Activated CD8-positive, alpha-beta memory T cell treated with anti-CD3 and anti-CD28 coated beads, Interleukin-2, amount 50 U/mL, for 24 hours (primary cell): ENCODE measurements around the gene HYI.
"Not testable (repeated sequence)": the region's sequence is repeated elsewhere in the genome, so short reads cannot be mapped to it uniquely, and the experiment has no call there.

Source experiments
- DNase-seq: peaks from one replicate; pipeline ENCODE4 v3.0.0-alpha.2; 2020; ENCODE audit errors: extremely low read depth

Gene HYI, protein sequence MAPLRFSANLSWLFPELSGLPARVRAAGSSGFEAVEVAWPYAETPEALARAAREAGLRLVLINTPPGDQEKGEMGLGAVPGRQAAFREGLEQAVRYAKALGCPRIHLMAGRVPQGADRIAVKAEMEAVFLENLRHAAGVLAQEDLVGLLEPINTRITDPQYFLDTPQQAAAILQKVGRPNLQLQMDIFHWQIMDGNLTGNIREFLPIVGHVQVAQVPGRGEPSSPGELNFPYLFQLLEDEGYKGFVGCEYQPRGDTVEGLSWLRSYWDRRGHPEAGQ

DNA sequence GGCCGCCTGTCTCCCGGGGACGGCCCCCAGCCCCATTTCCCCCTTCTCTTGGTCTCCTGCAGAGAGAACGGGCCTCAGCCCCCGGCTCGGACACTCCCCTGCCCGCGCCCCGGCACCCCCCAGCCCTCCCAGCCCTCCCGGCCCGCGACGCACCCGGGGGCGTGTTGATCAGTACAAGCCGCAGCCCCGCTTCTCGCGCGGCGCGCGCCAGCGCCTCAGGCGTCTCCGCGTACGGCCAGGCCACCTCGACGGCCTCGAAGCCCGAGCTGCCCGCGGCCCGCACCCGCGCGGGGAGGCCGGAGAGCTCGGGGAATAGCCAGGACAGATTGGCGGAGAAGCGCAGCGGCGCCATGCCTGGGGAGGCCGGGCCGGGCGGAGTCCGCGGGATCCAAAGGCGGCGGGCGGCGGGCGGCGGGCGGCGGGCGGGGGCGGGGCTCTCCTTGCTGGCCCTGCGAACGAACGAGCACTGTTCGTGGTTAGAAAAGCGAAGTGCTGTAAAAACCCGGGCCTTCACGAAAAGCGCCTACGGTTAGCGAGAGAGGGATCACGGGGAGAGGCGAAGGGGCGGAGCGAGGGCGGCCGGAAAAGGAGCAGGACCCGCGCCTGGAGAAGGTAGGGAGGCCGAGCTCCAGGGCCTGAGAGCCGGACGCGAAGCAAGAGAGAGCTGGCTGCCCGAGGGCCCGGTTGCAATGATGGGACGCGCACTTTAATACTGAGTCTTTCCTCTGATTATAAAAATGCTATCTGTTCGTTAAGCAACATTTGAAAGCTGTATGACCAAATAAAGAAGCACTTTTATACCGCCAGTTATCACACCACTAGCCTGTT lies at the start of gene HYI:
TSS of gene HYI (minus strand) at position 490 of the 828 bp plus-strand sequence. CDS start at position 352, 138 bp downstream.
- DNase-seq, result no peak

DNA sequence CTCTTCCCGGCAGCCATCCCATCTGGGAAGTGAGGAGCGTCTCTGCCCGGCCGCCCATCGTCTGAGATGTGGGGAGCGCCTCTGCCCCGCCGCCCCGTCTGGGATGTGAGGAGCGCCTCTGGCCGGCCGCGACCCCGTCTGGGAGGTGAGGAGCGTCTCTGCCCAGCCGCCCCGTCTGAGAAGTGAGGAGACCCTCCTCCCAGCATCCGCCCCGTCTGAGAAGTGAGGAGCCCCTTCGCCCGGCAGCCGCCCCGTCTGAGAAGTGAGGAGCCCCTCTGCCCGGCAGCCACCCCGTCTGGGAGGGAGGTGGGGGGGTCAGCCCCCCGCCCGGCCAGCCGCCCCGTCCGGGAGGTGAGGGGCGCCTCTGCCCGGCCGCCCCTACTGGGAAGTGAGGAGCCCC lies 48.1 kb upstream of the HYI start:
- not testable (repeated sequence) for DNase-seq

DNA sequence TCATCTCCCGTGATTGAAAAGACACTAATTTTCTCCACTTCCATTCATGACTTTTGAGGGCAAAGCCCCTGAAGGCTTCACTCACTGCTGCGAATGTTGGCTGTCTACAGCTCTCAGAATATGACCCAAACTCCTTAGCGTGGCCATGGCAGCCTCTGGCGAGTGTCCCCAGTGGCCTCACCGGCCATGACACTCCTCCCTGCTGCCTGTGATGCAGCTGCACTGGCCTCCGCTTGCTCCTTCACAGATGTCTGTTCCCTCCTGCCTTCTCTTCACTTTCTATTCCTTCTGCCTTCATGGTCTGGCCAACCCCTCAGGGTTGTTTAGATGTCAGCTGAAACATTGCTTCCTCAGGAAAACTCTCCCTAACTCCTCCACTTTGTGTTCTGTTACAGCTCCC lies 46.2 kb upstream of the HYI start:
- DNase-seq, result no peak

DNA sequence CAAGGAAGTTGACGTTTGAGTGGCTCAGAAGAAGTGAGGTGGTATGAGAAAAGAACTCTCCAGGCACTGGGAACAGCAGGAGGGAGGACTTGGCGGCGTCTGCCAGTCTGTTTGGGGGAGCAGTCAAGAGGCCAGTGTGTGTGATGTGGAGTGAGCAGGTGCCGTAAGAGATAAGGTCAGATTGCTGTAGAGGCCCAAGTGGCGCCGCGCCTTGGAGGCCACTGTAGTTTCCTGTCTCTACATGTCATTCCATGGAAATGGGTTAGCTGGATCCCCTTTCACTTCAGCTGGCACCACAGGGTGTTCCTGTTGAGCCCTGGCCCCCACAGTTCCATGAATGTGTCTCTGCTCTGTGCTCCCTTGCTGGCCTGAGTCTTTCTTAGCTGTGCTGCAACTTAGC lies 41.5 kb upstream of the HYI start:
- no peak for DNase-seq

DNA sequence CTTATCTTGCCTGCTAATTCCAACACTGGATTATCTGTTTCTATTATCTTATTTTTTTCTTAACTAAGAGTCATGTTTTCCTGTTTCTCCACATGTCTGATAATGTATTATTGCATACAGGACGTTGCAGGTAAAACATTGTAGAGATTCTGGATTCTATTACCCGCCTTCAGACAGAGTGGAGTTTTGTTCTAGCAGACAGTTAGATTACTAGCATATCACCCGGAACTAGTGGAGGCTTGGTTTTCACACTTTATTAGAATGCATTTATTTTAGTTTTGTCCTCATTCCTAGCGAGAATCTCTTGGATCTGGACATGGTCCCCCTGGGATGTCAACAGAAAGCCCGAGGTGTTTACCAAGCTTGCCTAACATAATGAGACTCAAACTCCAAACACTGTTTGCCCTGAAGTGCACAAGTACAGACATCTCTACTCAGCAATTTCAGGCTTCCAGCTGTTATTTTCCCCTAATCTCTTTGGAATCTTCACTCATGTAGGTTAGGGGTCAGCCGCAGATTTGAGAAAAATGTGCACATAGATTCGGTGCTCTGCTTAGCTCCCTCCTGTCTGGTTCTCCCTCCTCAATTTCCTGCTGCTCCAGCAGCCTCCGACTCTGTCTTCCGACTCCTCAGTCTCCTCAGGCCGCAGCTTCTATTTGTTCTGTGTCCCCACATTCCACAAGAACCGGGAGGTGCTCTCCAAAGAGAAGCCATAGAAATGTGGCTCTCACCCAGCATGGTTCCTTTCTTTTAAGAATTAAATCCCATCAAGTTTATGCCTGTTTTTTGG lies 40.1 kb upstream of the HYI start:
- DNase-seq, result no peak

DNA sequence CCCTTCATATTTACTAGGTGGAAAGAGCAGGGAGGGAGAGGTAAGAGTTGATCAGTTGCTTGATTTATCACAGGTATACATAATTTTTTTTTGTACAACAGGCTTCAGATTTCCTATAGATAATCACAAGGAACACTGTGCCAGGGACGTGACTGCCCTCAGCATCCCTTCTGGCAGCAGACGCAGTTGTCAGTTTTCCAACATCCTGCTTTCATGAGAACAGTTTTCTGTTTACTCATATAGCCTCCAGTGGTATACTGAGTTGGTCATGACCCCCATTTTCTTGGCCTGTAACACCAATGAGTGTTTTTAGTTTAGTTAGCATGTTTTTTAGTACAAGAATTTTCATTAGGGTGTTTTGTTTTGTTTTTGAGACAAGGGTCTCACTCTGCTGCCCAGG lies 39.1 kb upstream of the HYI start:
- no peak for DNase-seq

DNA sequence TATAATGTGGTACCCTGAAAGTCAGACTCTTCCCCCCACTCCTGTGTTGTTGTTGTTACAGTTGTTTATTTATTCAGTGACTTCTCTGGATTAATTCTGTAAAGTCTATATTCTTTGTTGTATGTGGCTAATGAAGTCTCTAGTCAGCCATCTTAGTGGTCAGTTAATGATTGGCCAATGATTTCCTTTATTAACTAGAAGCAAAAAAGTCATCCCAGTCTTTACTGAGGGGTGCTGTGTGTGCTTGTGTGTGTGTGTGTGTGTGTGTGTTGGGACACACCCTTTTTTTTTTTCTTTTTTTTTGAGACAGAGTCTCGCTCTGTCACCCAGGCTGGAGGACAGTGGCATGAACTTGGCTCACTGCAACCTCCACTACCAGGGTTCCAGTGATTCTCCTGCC lies 37.3 kb upstream of the HYI start:
- no peak for DNase-seq

DNA sequence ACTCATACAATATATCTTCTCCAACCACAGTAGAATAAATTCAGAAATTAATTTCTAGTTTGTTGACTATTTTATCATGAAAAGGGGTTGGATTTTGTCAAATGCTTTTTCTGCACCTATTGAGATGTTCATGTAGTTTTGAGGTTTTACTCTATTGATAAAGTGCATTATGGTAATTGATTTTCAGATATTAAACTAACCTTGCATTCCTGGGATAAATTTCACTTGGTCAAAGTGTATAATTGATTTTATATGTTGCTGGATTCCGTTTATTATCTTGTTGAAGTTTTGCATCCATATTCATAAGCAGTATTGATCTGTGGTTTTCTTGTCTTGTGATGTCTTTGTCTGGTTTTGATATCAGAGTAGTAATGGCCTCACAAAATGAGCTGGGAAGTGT lies 34.4 kb upstream of the HYI start:
- no peak for DNase-seq

DNA sequence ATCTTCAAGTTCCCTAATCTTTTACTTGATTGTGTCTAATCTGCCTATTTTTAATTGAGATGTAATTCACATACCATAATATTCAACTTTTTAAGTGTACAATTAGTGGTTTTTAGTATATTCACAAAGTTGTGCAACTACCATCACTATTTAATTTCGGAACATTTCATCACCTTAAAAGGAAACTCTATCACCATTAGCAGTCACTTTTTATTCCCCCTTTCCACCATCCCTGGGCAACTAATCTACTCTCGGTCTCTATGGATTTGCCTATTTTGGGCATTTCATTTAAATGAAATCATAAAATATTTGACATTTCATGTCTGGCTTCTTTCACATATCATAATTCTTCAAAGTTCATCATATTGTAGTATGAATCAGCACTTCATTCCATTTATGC lies 30.6 kb upstream of the HYI start:
- DNase-seq, result no peak

DNA sequence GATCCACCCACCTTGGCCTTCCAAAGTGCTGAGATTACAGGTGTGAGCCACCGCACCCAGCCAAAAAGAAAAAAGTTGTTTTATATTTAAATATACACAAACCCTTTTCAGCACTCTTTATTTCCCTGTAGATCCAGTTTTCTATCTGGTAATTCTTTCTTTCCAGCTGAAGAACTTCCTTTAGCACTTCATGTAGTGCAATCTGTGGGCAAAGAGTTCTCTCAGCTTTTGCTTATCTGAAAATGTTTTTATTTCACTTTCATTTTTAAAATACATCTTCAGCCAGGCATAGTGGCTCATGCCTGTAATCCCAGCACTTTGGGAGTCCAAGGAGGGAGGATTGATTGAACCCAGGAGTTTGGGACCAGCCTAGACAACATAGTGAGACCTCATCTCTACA lies 28.5 kb upstream of the HYI start:
- DNase-seq, result no peak

DNA sequence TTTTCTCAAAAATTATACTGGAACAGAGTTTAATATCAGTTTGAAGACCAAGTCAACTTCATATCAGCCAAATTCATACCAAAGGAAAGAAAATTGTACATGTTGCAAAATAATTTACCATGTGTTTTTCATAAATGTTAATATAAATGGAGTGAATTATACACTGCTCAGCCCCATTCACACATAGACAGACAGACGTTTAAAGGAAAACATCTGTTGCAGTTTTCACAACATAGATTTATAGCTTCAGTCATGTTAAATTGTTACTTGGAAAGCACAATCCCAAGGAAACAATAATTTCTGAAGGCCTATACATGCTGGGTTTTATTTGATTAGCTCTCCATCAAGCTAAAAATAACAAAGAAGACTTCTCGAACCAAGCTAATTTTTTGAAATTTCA lies 27.8 kb upstream of the HYI start:
- DNase-seq, result no peak

DNA sequence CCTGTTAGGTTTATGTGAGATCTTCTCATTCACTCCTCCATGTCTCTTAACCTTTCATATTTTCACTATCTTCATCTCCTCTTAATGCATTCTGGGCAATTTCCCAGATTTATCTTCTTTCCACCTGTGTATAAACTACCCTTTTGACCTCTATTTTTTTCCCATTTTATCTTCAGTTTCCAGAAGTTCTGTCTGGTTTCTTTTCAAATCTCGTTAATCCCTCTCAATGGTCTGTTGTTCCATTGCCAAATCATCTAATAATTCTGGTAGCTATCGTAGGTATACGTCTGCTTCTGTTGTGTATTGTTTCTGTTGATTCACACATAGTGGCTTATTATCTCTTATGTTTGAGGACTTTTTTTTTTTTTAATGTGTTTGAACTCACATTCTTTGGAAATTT lies 25.7 kb upstream of the HYI start:
- DNase-seq, result no peak

DNA sequence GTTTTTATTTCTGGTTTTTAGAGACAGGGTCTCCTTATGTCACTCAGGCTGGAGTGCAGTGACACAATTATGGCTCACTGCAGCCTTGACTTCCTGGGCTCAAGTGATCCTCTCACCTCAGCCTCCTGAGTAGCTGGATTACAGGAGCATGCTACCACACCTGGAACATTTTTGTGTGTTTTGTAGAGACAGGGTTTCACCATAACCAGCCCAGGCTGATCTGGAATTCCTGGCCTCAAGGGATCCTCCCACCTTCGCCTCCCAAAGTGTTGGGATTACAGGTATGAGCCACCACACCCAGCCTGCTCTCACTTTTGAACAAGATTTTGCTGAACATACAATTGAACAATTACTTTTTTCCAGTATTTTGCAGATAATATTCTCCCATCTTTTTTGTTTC lies 24.0 kb upstream of the HYI start:
- DNase-seq, result no peak

DNA sequence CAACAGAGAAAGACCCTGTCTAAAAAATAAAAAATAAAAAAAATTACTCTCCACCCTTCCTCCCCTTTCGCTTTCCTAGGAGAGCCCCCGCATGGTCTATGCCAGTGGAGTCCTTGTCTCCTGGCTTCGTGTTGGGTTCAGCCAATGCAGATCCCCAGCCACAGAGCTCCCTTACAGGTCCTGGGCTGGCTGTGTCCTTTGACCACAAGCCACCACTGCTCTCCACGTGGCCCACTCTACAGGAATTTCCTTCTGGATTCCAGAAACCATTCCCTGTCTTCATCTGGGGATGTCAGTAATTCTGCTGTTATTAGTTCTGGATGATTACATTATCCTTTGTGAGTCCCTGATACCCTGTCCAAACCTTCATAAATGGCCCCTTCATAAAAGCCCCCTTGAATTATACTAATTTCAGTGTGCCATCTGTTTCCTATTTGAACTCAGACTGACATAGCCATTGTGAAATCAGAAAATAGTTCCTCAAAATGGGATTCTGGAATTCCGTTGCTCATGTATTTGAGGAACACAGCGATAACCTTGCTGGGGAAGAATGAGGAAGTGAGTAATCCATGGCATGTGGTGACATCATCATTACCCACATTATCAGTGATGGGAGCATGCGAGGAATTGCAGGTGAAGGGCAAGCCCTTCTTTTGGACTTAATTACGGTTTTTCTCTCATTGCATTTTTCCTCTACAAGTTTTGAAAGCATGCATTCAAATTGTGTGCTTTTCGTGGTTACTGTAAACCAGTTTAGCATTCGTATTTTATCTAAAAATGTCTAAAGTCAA lies 22.1 kb upstream of the HYI start:
- DNase-seq, result not testable (repeated sequence)

DNA sequence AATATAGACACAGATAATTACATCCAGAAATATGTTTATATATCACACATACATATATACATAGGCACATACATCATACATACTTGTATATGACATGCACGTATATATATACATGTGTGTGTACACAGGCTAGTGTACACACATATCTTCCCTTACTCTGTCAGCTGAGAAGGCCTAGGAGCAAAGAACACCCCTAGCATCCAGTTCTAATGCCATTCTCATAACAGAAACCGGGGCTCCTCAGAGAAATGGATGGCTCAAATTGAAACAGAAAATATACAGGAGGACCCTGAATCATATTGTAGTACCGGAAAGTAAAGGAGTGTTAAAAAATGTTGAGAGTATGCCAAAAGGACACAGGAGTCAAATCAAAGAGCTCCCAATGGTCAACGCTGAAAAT lies 19.7 kb upstream of the HYI start:
- DNase-seq, result no peak

DNA sequence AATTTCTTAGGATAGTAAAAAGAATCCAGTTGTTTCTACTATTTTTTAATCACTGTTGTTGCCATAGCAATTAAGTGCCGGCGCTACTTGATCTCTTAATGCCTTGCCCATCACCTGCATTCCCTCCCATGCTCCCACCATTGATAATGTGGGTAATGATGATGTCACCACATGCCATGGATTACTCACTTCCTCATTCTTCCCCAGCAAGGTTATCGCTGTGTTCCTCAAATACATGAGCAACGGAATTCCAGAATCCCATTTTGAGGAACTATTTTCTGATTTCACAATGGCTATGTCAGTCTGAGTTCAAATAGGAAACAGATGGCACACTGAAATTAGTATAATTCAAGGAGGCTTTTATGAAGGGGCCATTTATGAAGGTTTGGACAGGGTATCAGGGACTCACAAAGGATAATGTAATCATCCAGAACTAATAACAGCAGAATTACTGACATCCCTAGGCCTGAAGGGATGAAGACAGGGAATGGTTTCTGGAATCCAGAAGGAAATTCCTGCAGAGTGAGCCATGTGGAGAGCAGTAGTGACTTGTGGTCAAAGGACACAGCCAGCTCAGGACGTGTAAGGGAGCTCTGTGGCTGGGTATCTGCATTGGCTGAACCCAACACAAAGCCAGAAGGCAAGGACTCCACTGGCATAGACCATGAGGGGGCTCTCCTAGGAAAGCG lies 18.9 kb upstream of the HYI start:
- not testable (repeated sequence) for DNase-seq

DNA sequence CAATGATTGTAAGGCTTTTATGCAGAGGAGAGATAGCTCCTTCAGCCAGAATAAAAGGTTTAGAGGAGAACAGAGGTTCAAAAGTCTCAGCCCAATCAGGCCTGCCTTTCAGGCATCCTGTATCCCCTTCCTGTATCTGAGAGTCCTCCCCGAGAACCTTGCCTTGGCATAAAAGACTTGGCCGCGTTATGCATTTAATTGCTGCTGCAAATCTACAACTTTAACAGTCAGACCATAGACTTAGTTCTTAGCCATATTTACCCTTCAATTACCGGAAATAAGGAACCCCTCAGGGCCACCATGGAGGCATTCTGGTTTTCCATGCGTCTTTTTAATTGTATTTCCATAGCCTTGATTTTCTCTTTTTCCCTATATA lies 18.3 kb upstream of the HYI start:
- DNase-seq, result no peak

DNA sequence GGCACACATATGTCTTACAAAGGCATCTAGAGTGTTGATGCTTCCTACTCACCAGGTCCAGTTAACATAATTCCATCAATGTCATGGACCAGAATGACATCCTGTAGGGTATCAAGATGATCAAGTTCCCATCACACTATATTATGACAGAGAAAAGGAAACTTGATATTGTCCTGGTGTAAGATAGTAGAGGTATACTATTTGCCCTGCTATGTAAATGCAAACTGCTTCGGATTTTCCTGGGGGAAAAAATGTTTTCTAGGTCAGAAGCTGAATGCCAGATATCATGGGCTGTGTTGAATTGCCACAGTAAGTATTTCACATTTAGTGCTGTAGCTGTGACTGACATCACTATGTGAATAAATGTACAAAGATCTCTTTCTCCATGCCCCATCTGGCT lies 16.2 kb upstream of the HYI start:
- DNase-seq, result no peak

DNA sequence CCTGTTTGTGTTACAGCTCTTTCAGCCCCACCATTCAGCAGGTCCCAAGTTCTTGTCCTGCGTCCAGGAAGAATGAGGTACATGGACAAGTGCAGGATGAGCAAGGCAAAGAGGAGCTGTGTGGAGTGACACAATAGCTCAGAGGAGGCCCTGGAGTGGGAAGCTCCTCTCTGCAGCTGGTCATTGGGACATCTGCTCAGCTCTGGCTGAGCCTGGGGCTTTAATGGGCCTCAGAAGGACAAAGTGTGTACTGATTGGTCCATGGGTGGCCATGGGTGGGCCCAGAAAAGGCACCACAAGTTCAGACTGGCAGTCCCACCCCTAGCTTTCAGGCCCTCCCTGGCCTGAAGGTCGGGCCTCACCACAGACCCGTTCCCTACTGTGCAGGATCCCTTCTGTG lies 14.7 kb upstream of the HYI start:
- DNase-seq, result no peak

DNA sequence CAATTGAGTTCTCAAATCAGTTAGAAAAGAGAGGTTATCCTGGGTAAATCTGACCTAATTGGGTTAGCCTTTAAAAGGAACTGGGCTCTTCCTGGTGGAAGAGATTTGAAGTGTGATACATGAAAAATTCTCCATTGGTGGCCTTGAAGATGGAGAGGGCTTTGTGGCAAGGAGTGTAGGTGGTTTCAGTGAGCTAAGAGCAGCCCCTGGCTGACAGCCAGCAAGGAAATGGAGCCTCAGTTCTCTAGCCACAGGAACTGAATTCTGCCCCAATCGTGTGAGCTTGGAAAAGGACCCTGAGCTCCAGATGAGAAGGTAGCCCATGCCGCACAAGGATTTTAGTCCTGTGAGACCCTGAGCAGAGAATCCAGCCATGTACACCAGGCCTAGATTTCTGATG lies 12.7 kb upstream of the HYI start:
- no peak for DNase-seq

DNA sequence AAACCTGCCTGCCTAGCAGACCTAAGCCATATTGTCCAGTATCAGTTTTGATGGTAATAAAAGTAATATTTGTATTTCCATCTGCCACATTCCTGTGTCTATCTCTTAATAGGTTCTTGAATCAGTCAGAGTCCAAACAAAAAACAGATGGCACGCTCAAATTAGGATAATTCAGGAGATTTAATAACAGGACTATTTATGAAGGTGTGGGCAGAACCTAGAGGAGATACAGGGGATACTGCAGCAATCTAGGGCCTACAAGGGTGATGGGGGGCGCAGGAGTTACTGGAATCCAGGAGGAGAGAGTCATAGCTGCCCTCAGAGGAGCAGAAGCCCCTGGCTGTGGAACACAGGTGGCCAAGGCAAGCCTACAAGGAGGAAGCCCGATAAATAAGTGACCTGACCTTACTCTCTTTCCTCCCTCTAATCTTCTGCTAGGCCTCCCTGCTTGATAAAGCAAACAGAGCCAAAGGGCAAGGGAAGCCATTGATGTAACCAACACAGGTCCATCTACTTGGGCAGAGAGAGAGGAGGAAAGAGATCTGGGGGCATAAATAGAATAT lies 11.9 kb upstream of the HYI start:
- DNase-seq, result no peak
